ENCODE data around the gene ACOXL. TPM values are rescaled to one million over a fixed set of nuclear protein-coding genes. Genes with fewer than 3 reads are reported as not detected.

ACOXL gene
- total RNA-seq, 2 experiments from 2014 or later = not detected

DNA sequence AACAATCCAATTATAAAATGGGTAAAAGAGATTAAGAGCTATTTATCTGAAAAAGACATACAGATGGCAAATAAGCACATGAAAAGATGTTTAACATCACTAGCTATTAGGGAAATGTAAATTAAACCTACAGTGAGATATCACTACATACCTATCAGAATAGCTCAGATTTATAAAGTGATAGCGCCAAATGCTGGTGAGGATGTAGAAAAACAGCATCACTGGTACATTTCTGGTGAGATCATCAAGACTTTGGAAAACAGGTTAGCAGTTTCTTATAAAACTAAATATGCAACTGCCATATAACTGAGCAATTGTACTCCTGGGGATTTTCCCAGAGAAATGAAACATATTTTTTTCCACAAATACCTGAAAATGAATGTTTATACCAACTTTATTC, 100.4 kb downstream of the ACOXL start:
- no peak for ATAC-seq (ENCODE audit: poor library complexity)
- Mint-ChIP-seq H3K4me1 (ENCODE audit: low read depth) (no peaks in the 10 kb centered on the region), H3K9me3 (no peaks in the 10 kb centered on the region), H3K36me3 (ENCODE audit: low read depth) (no peaks in the 10 kb centered on the region), H3K4me3 (no peak overlapping the region), H3K27me3 (no peaks in the 10 kb centered on the region), H3K27ac (no peak overlapping the region)
- Histone ChIP-seq H3K36me3 (ENCODE audit: insufficient read depth, low read length) (no peaks in the 10 kb centered on the region), H3K4me3 (ENCODE audit: low read length) (no peak overlapping the region), H3K9me3 (ENCODE audit: control insufficient read depth in 1 of 2, insufficient read depth in 1 of 2, low read length in 2 of 2) (no peaks in the 10 kb centered on the region), H3K27me3 (ENCODE audit: control insufficient read depth in 1 of 2, insufficient read depth in 2 of 2, low read length in 2 of 2) (no peaks in the 10 kb centered on the region), H3K4me1 (ENCODE audit: insufficient read depth, low read length) (peaks cover 2% of the 10 kb centered on the region), H3K27ac (ENCODE audit: low read depth in 1 of 2, low read length in 2 of 2) (no peak overlapping the region)
- no peak for TF ChIP-seq CTCF (IDR thresholded peaks at IDR 0.05)
- ChIA-PET CTCF (interaction anchor here (1.2 kb wide), 1 partner anchor 21 kb away, joined by 3 read pairs; no protein-coding TSS in a partner anchor), POLR2A (no interaction called here)
- no peak for DNase-seq
- intact Hi-C loops (cut with DNase I, micrococcal nuclease) = no loop called here

DNA sequence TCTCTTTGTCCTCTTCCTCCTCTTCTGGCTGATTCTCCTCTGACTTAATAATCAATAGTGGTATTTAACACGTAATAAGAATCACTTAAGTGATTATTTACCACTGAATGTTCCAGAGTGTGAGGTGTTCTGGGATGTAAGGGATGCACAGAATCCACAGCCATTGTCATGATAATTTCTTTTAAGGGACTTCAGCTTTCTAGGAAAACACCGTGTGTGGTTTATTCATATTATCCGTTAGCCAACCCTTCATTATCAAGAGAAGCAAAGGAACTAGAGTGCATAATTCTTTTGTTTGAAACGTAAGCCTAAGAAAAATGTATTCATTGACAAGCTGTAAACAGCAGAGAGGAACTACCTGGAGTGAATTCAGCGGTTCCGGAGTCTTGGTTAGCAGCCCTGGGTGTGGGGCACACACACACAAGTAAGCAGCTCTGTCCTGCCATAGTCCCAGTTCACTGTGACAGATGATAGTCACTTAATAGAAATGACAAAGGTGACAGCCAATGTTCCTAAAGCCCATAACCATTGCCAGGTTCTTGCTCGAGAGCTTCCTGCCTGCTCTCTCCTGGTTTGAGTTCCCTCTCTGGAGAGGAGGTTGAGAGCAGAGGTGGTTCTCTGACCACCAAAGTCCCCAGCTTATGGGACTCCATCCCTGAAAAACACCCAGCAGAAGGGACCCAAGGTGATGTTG, 101.9 kb downstream of the ACOXL start:
- TF ChIP-seq CTCF (IDR thresholded peaks at IDR 0.05) = no peak
- ChIA-PET POLR2A (no interaction called here), CTCF (interaction anchor here (0.6 kb wide), 1 partner anchor 80 kb away, joined by 3 read pairs; no protein-coding TSS in a partner anchor)
- ATAC-seq (ENCODE audit: poor library complexity) = no peak
- Histone ChIP-seq H3K9me3 (ENCODE audit: control insufficient read depth in 1 of 2, insufficient read depth in 1 of 2, low read length in 2 of 2) (no peaks in the 10 kb centered on the region), H3K27ac (ENCODE audit: low read depth in 1 of 2, low read length in 2 of 2) (no peak overlapping the region), H3K4me1 (ENCODE audit: insufficient read depth, low read length) (no peaks in the 10 kb centered on the region), H3K36me3 (ENCODE audit: insufficient read depth, low read length) (no peaks in the 10 kb centered on the region), H3K4me3 (ENCODE audit: low read length) (no peak overlapping the region), H3K27me3 (ENCODE audit: control insufficient read depth in 1 of 2, insufficient read depth in 2 of 2, low read length in 2 of 2) (no peaks in the 10 kb centered on the region)
- intact Hi-C loops (cut with DNase I, micrococcal nuclease) = no loop called here
- no peaks in the 10 kb centered on the region for H3K27me3 Mint-ChIP-seq
- H3K4me3 Mint-ChIP-seq = no peak overlapping the region
- H3K36me3 Mint-ChIP-seq (ENCODE audit: low read depth) = no peaks in the 10 kb centered on the region
- no peak for DNase-seq
- H3K27ac Mint-ChIP-seq = no peak overlapping the region
- no peaks in the 10 kb centered on the region for H3K9me3 Mint-ChIP-seq
- peaks cover 2% of the 10 kb centered on the region for H3K4me1 Mint-ChIP-seq (ENCODE audit: low read depth)

DNA sequence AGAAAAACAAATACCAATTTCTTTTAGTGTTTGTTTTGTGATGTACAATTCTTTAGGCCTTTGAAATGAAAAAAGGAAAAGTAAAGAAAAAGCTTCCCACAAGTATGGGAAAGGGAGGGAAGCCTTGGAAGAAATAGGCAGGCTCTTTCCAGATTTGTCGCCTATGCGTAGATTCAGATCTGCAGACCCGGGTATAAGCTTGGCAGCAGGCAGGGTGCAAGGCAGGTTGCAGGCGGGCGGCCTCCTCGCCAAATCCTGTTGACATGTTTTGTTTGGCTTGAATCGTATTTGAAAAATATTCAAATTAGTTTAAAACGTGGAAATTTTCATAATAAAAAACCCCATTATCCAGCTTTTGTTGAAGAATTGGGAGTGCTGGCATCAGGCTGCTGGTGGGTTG, 104.3 kb downstream of the ACOXL start:
- H3K4me3 ChIP-seq (ENCODE audit: low read length) = no peak overlapping the region
- H3K4me1 Mint-ChIP-seq (ENCODE audit: low read depth) = peaks cover 6% of the 10 kb centered on the region
- no peaks in the 10 kb centered on the region for H3K27me3 Mint-ChIP-seq
- intact Hi-C loops (cut with DNase I, micrococcal nuclease) = no loop called here
- H3K9me3 ChIP-seq (ENCODE audit: control insufficient read depth in 1 of 2, insufficient read depth in 1 of 2, low read length in 2 of 2) = no peaks in the 10 kb centered on the region
- ChIA-PET POLR2A (no interaction called here), CTCF (no interaction called here)
- H3K9me3 Mint-ChIP-seq = no peaks in the 10 kb centered on the region
- DNase-seq (no peak), ATAC-seq (ENCODE audit: poor library complexity) (no peak)
- H3K27ac ChIP-seq (ENCODE audit: low read depth in 1 of 2, low read length in 2 of 2) = no peak overlapping the region
- no peaks in the 10 kb centered on the region for H3K4me1 ChIP-seq (ENCODE audit: insufficient read depth, low read length)
- TF ChIP-seq CTCF (IDR thresholded peaks at IDR 0.05) = no peak
- no peaks in the 10 kb centered on the region for H3K27me3 ChIP-seq (ENCODE audit: control insufficient read depth in 1 of 2, insufficient read depth in 2 of 2, low read length in 2 of 2)
- no peaks in the 10 kb centered on the region for H3K36me3 ChIP-seq (ENCODE audit: insufficient read depth, low read length)
- no peak overlapping the region for H3K4me3 Mint-ChIP-seq
- no peak overlapping the region for H3K27ac Mint-ChIP-seq
- H3K36me3 Mint-ChIP-seq (ENCODE audit: low read depth) = no peaks in the 10 kb centered on the region

All from CD4-positive, alpha-beta T cell (primary cell).